ENCODE results near the gene TCP1. TPM values are rescaled to one million over a fixed set of nuclear protein-coding genes. Genes with fewer than 3 reads are reported as not detected.

The TCP1 gene
- total RNA-seq, 1 donor from 2014 or later: 213 TPM

DNA sequence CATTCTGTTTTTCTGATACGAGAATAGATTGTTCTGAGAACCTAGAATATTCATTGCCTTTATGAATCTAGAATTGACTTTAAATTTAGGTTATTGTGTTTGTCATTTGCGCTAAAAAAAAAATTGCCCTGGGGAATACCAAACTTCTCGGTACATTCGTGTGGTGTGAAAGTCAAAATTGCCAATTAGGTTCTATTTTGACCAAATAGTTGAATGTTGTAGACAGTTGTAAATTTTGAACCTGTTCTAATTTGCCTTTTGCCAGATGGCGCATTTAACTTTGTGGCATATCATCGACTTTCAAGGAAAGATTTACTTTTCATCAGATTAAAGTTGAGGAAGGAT lies 59.1 kb downstream of the TCP1 start:
- TF ChIP-seq, protein P1, sequence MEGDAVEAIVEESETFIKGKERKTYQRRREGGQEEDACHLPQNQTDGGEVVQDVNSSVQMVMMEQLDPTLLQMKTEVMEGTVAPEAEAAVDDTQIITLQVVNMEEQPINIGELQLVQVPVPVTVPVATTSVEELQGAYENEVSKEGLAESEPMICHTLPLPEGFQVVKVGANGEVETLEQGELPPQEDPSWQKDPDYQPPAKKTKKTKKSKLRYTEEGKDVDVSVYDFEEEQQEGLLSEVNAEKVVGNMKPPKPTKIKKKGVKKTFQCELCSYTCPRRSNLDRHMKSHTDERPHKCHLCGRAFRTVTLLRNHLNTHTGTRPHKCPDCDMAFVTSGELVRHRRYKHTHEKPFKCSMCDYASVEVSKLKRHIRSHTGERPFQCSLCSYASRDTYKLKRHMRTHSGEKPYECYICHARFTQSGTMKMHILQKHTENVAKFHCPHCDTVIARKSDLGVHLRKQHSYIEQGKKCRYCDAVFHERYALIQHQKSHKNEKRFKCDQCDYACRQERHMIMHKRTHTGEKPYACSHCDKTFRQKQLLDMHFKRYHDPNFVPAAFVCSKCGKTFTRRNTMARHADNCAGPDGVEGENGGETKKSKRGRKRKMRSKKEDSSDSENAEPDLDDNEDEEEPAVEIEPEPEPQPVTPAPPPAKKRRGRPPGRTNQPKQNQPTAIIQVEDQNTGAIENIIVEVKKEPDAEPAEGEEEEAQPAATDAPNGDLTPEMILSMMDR (IDR thresholded peaks at IDR 0.05; ENCODE audit: unreplicated experiment): no peak
- H3K27ac Mint-ChIP-seq (ENCODE audit: unreplicated experiment): no peak overlapping the region
- peaks cover 19% of the 10 kb centered on the region for H3K4me1 Mint-ChIP-seq (ENCODE audit: unreplicated experiment)
- DNase-seq (ENCODE audit: low spot score): no peak
- peaks cover 7% of the 10 kb centered on the region for H3K36me3 Mint-ChIP-seq (ENCODE audit: low read depth, unreplicated experiment)
- no peaks in the 10 kb centered on the region for H3K9me3 Mint-ChIP-seq (ENCODE audit: unreplicated experiment)
- H3K27me3 Mint-ChIP-seq (ENCODE audit: unreplicated experiment): no peaks in the 10 kb centered on the region
- H3K4me3 Mint-ChIP-seq (ENCODE audit: unreplicated experiment): peak overlapping the region; percentile 11

DNA sequence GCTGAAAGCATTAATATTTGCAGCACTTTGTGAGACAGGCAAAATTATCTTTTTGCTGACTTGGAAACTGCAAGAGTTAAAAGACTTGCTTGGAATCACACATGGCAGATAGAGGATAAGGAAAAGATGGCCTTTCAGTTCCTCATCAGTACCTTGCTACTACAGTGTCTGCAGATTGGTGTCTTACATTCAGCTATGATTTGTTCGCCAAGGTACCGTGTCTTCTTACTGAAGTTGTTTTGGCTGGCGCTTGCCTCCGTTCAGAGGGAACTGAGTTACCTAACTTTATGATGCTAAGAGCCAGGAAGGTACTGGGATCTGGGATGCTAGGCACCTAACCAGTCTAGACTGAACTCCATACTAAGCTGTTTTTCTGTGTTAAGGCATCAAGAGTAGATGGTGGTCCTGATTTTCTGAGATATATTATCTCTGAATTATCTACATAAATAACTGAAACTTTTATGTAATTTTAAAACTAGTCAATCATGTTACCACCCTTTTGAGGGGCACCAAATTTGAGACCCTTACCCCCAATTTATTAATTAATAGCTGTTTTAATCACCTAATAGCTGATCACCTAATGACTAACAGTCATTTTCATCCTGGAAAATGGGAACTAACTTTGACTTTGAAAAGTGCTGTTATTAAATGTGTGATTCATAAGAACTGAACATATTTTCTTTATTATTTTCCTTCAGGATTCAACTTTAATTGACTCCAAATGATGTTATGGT lies 59.6 kb downstream of the TCP1 start:
- no peaks in the 10 kb centered on the region for H3K9me3 Mint-ChIP-seq (ENCODE audit: unreplicated experiment)
- no peak overlapping the region for H3K4me3 Mint-ChIP-seq (ENCODE audit: unreplicated experiment)
- peaks cover 7% of the 10 kb centered on the region for H3K36me3 Mint-ChIP-seq (ENCODE audit: low read depth, unreplicated experiment)
- DNase-seq (ENCODE audit: low spot score): no peak
- no peaks in the 10 kb centered on the region for H3K27me3 Mint-ChIP-seq (ENCODE audit: unreplicated experiment)
- peaks cover 19% of the 10 kb centered on the region for H3K4me1 Mint-ChIP-seq (ENCODE audit: unreplicated experiment)
- TF ChIP-seq, protein P1 (IDR thresholded peaks at IDR 0.05; ENCODE audit: unreplicated experiment): no peak
- H3K27ac Mint-ChIP-seq (ENCODE audit: unreplicated experiment): peak overlapping the region; percentile 32

- Mint-ChIP-seq H3K4me1 (ENCODE audit: unreplicated experiment) (peaks cover 19% of the 10 kb centered on the region), H3K27me3 (ENCODE audit: unreplicated experiment) (no peaks in the 10 kb centered on the region), H3K36me3 (ENCODE audit: low read depth, unreplicated experiment) (peaks cover 11% of the 10 kb centered on the region), H3K27ac (ENCODE audit: unreplicated experiment) (peak overlapping the region; percentile 91), H3K4me3 (ENCODE audit: unreplicated experiment) (peak overlapping the region; percentile 96), H3K9me3 (ENCODE audit: unreplicated experiment) (no peaks in the 10 kb centered on the region)
- DNase-seq (ENCODE audit: low spot score): no peak
- TF ChIP-seq, protein P1 (IDR thresholded peaks at IDR 0.05; ENCODE audit: unreplicated experiment): no peak
These were observed 60.9 kb downstream of the TCP1 start for GRCh38 chr6:159728531-159728964.

Other genes starting within 250 kb of the TCP1 start
- gene SOD2, start 96.4 kb downstream of the TCP1 start, total RNA-seq (ENCODE audit: unreplicated experiment): 41.3 TPM
- gene WTAP, start 62.1 kb downstream of the TCP1 start, total RNA-seq (ENCODE audit: unreplicated experiment): 95.4 TPM
- gene ACAT2, start 27.6 kb downstream of the TCP1 start, total RNA-seq (ENCODE audit: unreplicated experiment): 119 TPM
- gene MRPL18, start 865 bp upstream of the TCP1 start, total RNA-seq (ENCODE audit: unreplicated experiment): 31.0 TPM
- not detected for gene PNLDC1, start 10.7 kb upstream of the TCP1 start, total RNA-seq (ENCODE audit: unreplicated experiment)
- not detected for gene MAS1, start 101.4 kb upstream of the TCP1 start, total RNA-seq (ENCODE audit: unreplicated experiment)
- gene IGF2R, start 179.5 kb upstream of the TCP1 start, total RNA-seq (ENCODE audit: unreplicated experiment): 108 TPM